ENCODE measurements around the gene EHD1. TPM values are rescaled to one million over a fixed set of nuclear protein-coding genes. Genes with fewer than 3 reads are reported as not detected.

The EHD1 gene
- total and polyA plus RNA-seq, 9 donors: 14.3 to 87.8 (median 33.5) TPM

- Histone ChIP-seq H3K9me3 (no peaks in the 10 kb centered on the region), H3K27ac (no peak overlapping the region), H3K27me3 (no peaks in the 10 kb centered on the region), H3K4me3 (no peak overlapping the region), H3K36me3 (no peaks in the 10 kb centered on the region), H3K4me1 (ENCODE audit: insufficient read depth) (no peaks in the 10 kb centered on the region)
- 40 to 45% (median 43%) methylated on average over 12 to 14 of the region's 14 CpGs for WGBS, 3 donors
- intact Hi-C loops (cut with DNase I): loop anchor here in 1 of 4 donors (2.0 kb wide), 1 partner anchor 49 kb away; the partner anchor contains the start of gene CDC42BPG
- TF ChIP-seq CTCF (IDR thresholded peaks at IDR 0.05) (peak; percentile 60 to 82 (median 71)), EP300 (IDR thresholded peaks at IDR 0.05) (no peak), POLR2A (IDR thresholded peaks at IDR 0.05) (no peak)
- peak; percentile 74 to 88 (median 81) for DNase-seq
Measured at GRCh38 chr11:64894070-64894811, 15.8 kb upstream of the EHD1 start.

GRCh38 chr11:64893194-64894069 is 15.0 kb upstream of the EHD1 start:
- Histone ChIP-seq H3K9me3 (no peaks in the 10 kb centered on the region), H3K27ac (no peak overlapping the region), H3K4me3 (peak overlapping the region; percentile 14), H3K27me3 (no peaks in the 10 kb centered on the region), H3K36me3 (no peaks in the 10 kb centered on the region), H3K4me1 (ENCODE audit: insufficient read depth) (no peaks in the 10 kb centered on the region)
- WGBS, 3 donors: 69 to 75% (median 72%) methylated on average over 19 to 25 of the region's 25 CpGs
- peak in 1 of 5 donors; percentile 20 for DNase-seq
- intact Hi-C loops (cut with DNase I): loop anchor here in 2 of 4 donors (2.0 kb wide), 2 partner anchors 47 to 49 kb away; partner anchors contain the start of gene CDC42BPG (in 1 of the 2)
- TF ChIP-seq POLR2A (IDR thresholded peaks at IDR 0.05) (no peak), EP300 (IDR thresholded peaks at IDR 0.05) (no peak)

- Histone ChIP-seq H3K4me1 (ENCODE audit: insufficient read depth) (no peaks in the 10 kb centered on the region), H3K36me3 (no peaks in the 10 kb centered on the region), H3K27me3 (no peaks in the 10 kb centered on the region), H3K4me3 (peak overlapping the region; percentile 14), H3K9me3 (no peaks in the 10 kb centered on the region), H3K27ac (no peak overlapping the region)
- 71 to 89% (median 81%) methylated on average over 10 of the region's 10 CpGs for WGBS, 3 donors
- no peak for DNase-seq
- no peak for TF ChIP-seq EP300 (IDR thresholded peaks at IDR 0.05)
- no peak for TF ChIP-seq POLR2A (IDR thresholded peaks at IDR 0.05)
- no peak for TF ChIP-seq CTCF (IDR thresholded peaks at IDR 0.05)
- intact Hi-C loops (cut with DNase I): loop anchor here in 1 of 4 donors (2.0 kb wide), 1 partner anchor 46 kb away; no protein-coding TSS in a partner anchor
Measured at GRCh38 chr11:64892838-64893193, 14.4 kb upstream of the EHD1 start.

- Histone ChIP-seq H3K27me3 (no peaks in the 10 kb centered on the region), H3K36me3 (no peaks in the 10 kb centered on the region), H3K4me3 (peak overlapping the region; percentile 14), H3K4me1 (ENCODE audit: insufficient read depth) (peaks cover 1% of the 10 kb centered on the region), H3K9me3 (no peaks in the 10 kb centered on the region), H3K27ac (no peak overlapping the region)
- intact Hi-C loops (cut with DNase I): loop anchor here in 1 of 4 donors (2.0 kb wide), 1 partner anchor 46 kb away; no protein-coding TSS in a partner anchor
- whole genome bisulfite sequencing, 3 donors: 69 to 75% (median 70%) methylated on average over 11 of the region's 11 CpGs
- TF ChIP-seq POLR2A (IDR thresholded peaks at IDR 0.05) (no peak), EP300 (IDR thresholded peaks at IDR 0.05) (no peak), CTCF (IDR thresholded peaks at IDR 0.05) (no peak)
- no peak for DNase-seq
Measured at GRCh38 chr11:64892411-64892831, 14.0 kb upstream of the EHD1 start.

All from ovary (tissue), 9 donors.